ENCODE data around the gene KRT74.
"Not testable (repeated sequence)": the region's sequence is repeated elsewhere in the genome, so short reads cannot be mapped to it uniquely, and the experiment has no call there.

The KRT74 gene

GRCh38 chr12:52601671-52602070, 28.0 kb upstream of the KRT74 start:
- DNase-seq = no peak

- no peak for DNase-seq
Observed at GRCh38 chr12:52600941-52601481, 27.4 kb upstream of the KRT74 start, which contains the start of gene KRT72. Gene KRT72, minus strand, starts transcription at chr12:52601463. Its CDS starts 11 bp downstream, at chr12:52601452.

- DNase-seq = no peak
Observed at GRCh38 chr12:52600475-52600874, 26.8 kb upstream of the KRT74 start.

GRCh38 chr12:52600071-52600470, 26.4 kb upstream of the KRT74 start:
- no peak for DNase-seq

GRCh38 chr12:52598966-52599365, 25.3 kb upstream of the KRT74 start:
- DNase-seq = no peak

- not testable (repeated sequence) for DNase-seq
Observed at GRCh38 chr12:52594237-52594636, 20.6 kb upstream of the KRT74 start.

GRCh38 chr12:52591521-52591920, 17.9 kb upstream of the KRT74 start:
- DNase-seq = no peak

GRCh38 chr12:52590021-52590420, 16.4 kb upstream of the KRT74 start:
- DNase-seq = no peak

GRCh38 chr12:52587563-52587962, 13.9 kb upstream of the KRT74 start:
- no peak for DNase-seq

- no peak for DNase-seq
Observed at GRCh38 chr12:52585946-52586345, 12.3 kb upstream of the KRT74 start.

GRCh38 chr12:52585066-52585465, 11.4 kb upstream of the KRT74 start:
- DNase-seq = no peak

- no peak for DNase-seq
Observed at GRCh38 chr12:52584156-52584682, 10.6 kb upstream of the KRT74 start.

GRCh38 chr12:52582971-52583456, 9.4 kb upstream of the KRT74 start:
- peak; percentile 47 for DNase-seq

- no peak for DNase-seq
Observed at GRCh38 chr12:52582486-52582885, 8.8 kb upstream of the KRT74 start.

- no peak for DNase-seq
Observed at GRCh38 chr12:52581481-52581880, 7.8 kb upstream of the KRT74 start.

GRCh38 chr12:52581066-52581465, 7.4 kb upstream of the KRT74 start:
- no peak for DNase-seq

- DNase-seq = no peak
Observed at GRCh38 chr12:52580496-52580895, 6.9 kb upstream of the KRT74 start.

GRCh38 chr12:52579468-52580465, 6.1 kb upstream of the KRT74 start:
- DNase-seq = no peak

- DNase-seq = no peak
Observed at GRCh38 chr12:52578469-52578868, 4.8 kb upstream of the KRT74 start.

- no peak for DNase-seq
Observed at GRCh38 chr12:52577316-52577715, 3.7 kb upstream of the KRT74 start.

- DNase-seq = no peak
Observed at GRCh38 chr12:52575948-52576347, 2.3 kb upstream of the KRT74 start.

GRCh38 chr12:52575256-52575655, 1.6 kb upstream of the KRT74 start:
- DNase-seq = no peak

- DNase-seq = no peak
Observed at GRCh38 chr12:52573306-52573705, 337 bp downstream of the KRT74 start.

- no peak for DNase-seq
Observed at GRCh38 chr12:52570511-52570910, 3.1 kb downstream of the KRT74 start.

Data from DMS79 (cell line).